PC-3 (cell line): ENCODE data around the gene ABCG4. TPM values are rescaled to one million over a fixed set of nuclear protein-coding genes. Genes with fewer than 3 reads are reported as not detected.

Experiments
- ATAC-seq: fragments of 200-7000 bp; cut with Tn5 transposase; 2 replicates; pipeline ENCODE4 v1.9.1; 2020; ENCODE audit warnings: mild to moderate bottlenecking, moderate library complexity
- BruUV-seq: library from RNA; stranded (reverse); fragments of 400-500 nt; replicated peaks from 2 replicates; lab custom pipeline; 2021; lab: Mats Ljungman, UMichigan
- CTCF ChIA-PET: fragments of 300-600 bp; sonication (Branson Sonifier 250); formaldehyde crosslinking; loops from one replicate; lab custom pipeline; 2022; ENCODE audit warnings: antibody characterized with exemption; lab: Charles Lee
- POLR2A ChIA-PET: fragments of 300-600 bp; sonication (Branson Sonifier 250); formaldehyde crosslinking; loops from one replicate; lab custom pipeline; 2022; ENCODE audit warnings: antibody characterized with exemption; ENCODE audit not compliant: unreplicated experiment; lab: Charles Lee
- DNase-seq: peaks from one replicate; pipeline ENCODE4 v3.0.0-alpha.2; 2015
- H2AFZ ChIP-seq: fragments of 300-600 bp; sonication (generic); 2 replicates; pipeline ENCODE4 v1.6.0; 2016; ENCODE audit warnings: antibody characterized with exemption, low read length
- H3F3A ChIP-seq: fragments of 300-600 bp; sonication (generic); one replicate; pipeline ENCODE4 v1.6.0; 2017; ENCODE audit warnings: antibody characterized with exemption, low read length, control low read depth, mild to moderate bottlenecking; ENCODE audit not compliant: unreplicated experiment
- H3K27ac ChIP-seq: fragments of 300-600 bp; sonication (generic); 2 replicates; pipeline ENCODE4 v1.5.1; 2016; ENCODE audit warnings: mild to moderate bottlenecking, low read length
- H3K27me3 ChIP-seq: fragments of 300-600 bp; sonication (generic); 2 replicates; pipeline ENCODE4 v1.6.1; 2016; ENCODE audit warnings: low read length, mixed read lengths
- H3K36me3 ChIP-seq: fragments of 300-600 bp; sonication (generic); 2 replicates; pipeline ENCODE4 v1.6.1; 2016; ENCODE audit warnings: low read depth, mixed run types, low read length, mixed read lengths
- H3K4me1 ChIP-seq: fragments of 300-600 bp; sonication (generic); 2 replicates; pipeline ENCODE4 v1.5.1; 2016; ENCODE audit warnings: low read length; ENCODE audit not compliant: insufficient read depth
- H3K4me2 ChIP-seq: fragments of 300-600 bp; sonication (generic); 2 replicates; pipeline ENCODE4 v1.6.0; 2016; ENCODE audit warnings: low read length
- H3K4me3 ChIP-seq: fragments of 300-600 bp; sonication (generic); 2 replicates; pipeline ENCODE4 v1.5.1; 2016; ENCODE audit warnings: mild to moderate bottlenecking, low read length, mixed read lengths
- H3K79me2 ChIP-seq: fragments of 300-600 bp; sonication (generic); 2 replicates; pipeline ENCODE4 v1.6.1; 2017; ENCODE audit warnings: low read length, mixed read lengths
- H3K9ac ChIP-seq: fragments of 300-600 bp; sonication (generic); 2 replicates; pipeline ENCODE4 v1.6.0; 2016; ENCODE audit warnings: mild to moderate bottlenecking, low read length
- H3K9me2 ChIP-seq: fragments of 300-600 bp; sonication (generic); replicated peaks from 2 replicates; pipeline ENCODE4 v1.6.1; 2016; ENCODE audit warnings: mixed run types, low read length, mixed read lengths
- H3K9me3 ChIP-seq: fragments of 300-600 bp; sonication (generic); 2 replicates; pipeline ENCODE4 v1.6.1; 2016; ENCODE audit warnings: low read length, mixed read lengths
- H4K20me1 ChIP-seq: fragments of 300-600 bp; sonication (generic); 2 replicates; pipeline ENCODE4 v1.6.1; 2016; ENCODE audit warnings: low read length, mixed read lengths
- CTCF ChIP-seq: fragments of 300-600 bp; sonication (generic); conservative IDR thresholded peaks from 2 replicates; pipeline ENCODE4 v1.5.1; 2017; ENCODE audit warnings: antibody characterized with exemption, low read depth, mild to moderate bottlenecking, low read length
- EZH2 ChIP-seq: fragments of 300-600 bp; sonication (generic); IDR thresholded peaks from one replicate; pipeline ENCODE4 v1.6.1; 2017; ENCODE audit warnings: antibody characterized with exemption, mild to moderate bottlenecking, low read length; ENCODE audit not compliant: unreplicated experiment
- EZH2phosphoT487 ChIP-seq: fragments of 300-600 bp; sonication (generic); IDR thresholded peaks from 2 replicates; pipeline ENCODE4 v1.6.1; 2018; ENCODE audit warnings: mild to moderate bottlenecking, antibody characterized with exemption, low read length, borderline replicate concordance
- intact Hi-C: fragments of 100-400 bp; cut with micrococcal nuclease; formaldehyde crosslinking; loops from 2 replicates; pipeline ENCODE4 v1.9.0; 2023
- total RNA-seq: library from RNA; depleted of rRNA; stranded (reverse); fragments of >200 nt; gene quantifications from 2 replicates; pipeline ENCODE4 v1.2.3, GENCODE V29; 2014

ABCG4 gene
- total RNA-seq, 1 experiment from 2014 or later, result 0.15 TPM

GRCh38 chr11:119110439-119110838 is 38.4 kb upstream of the ABCG4 start:
- no peaks in the 10 kb centered on the region for H3K27me3 ChIP-seq
- intact Hi-C loops, result no loop called here
- no TSS peak for BruUV-seq
- CTCF ChIA-PET, result no interaction called here
- peaks cover 19% of the 10 kb centered on the region for H3K4me1 ChIP-seq
- peaks cover 30% of the 10 kb centered on the region for H3K79me2 ChIP-seq
- POLR2A ChIA-PET, result no interaction called here
- H4K20me1 ChIP-seq, result no peaks in the 10 kb centered on the region
- TF ChIP-seq EZH2, result no peak
- no peak for TF ChIP-seq CTCF
- DNase-seq (no peak), ATAC-seq (no peak)
- no peaks in the 10 kb centered on the region for H3F3A ChIP-seq
- no peak overlapping the region for H3K4me2 ChIP-seq
- no peak overlapping the region for H3K9ac ChIP-seq
- no peak overlapping the region for H3K27ac ChIP-seq
- H2AFZ ChIP-seq, result no peak overlapping the region
- no peaks in the 10 kb centered on the region for H3K9me3 ChIP-seq
- H3K9me2 ChIP-seq, result no peaks in the 10 kb centered on the region
- peaks cover 33% of the 10 kb centered on the region; the same call in 1 of the 2 replicates for H3K36me3 ChIP-seq
- H3K4me3 ChIP-seq, result no peak overlapping the region

- BruUV-seq, result no TSS peak
- Histone ChIP-seq H3K4me3 (no peak overlapping the region), H2AFZ (no peak overlapping the region), H3K27me3 (no peaks in the 10 kb centered on the region), H3K79me2 (peaks cover 30% of the 10 kb centered on the region), H3K9me3 (no peaks in the 10 kb centered on the region), H3F3A (no peaks in the 10 kb centered on the region), H3K4me1 (peaks cover 16% of the 10 kb centered on the region), H3K27ac (no peak overlapping the region), H3K36me3 (peaks cover 36% of the 10 kb centered on the region; the same call in 1 of the 2 replicates), H3K9ac (no peak overlapping the region), H4K20me1 (no peaks in the 10 kb centered on the region), H3K4me2 (no peak overlapping the region), H3K9me2 (no peaks in the 10 kb centered on the region)
- TF ChIP-seq EZH2 (no peak), CTCF (no peak), EZH2phosphoT487 (no peak)
- DNase-seq, result no peak
- intact Hi-C loops, result no loop called here
- ChIA-PET POLR2A (no interaction called here), CTCF (no interaction called here)
- ATAC-seq, result no peak
These were observed 37.4 kb upstream of the ABCG4 start for GRCh38 chr11:119111361-119111925.

- Histone ChIP-seq H4K20me1 (no peaks in the 10 kb centered on the region), H3K36me3 (peaks cover 36% of the 10 kb centered on the region; the same call in 1 of the 2 replicates), H3K4me3 (no peak overlapping the region), H3K79me2 (peaks cover 28% of the 10 kb centered on the region), H2AFZ (no peak overlapping the region), H3K9me3 (no peaks in the 10 kb centered on the region), H3K27ac (no peak overlapping the region), H3K4me1 (peaks cover 10% of the 10 kb centered on the region), H3K9me2 (no peaks in the 10 kb centered on the region), H3K4me2 (no peak overlapping the region), H3K9ac (no peak overlapping the region), H3F3A (no peaks in the 10 kb centered on the region), H3K27me3 (no peaks in the 10 kb centered on the region)
- ChIA-PET CTCF (no interaction called here), POLR2A (no interaction called here)
- ATAC-seq (no peak), DNase-seq (no peak)
- intact Hi-C loops, result no loop called here
- no peak for TF ChIP-seq EZH2
- no peak for TF ChIP-seq CTCF
- no peak for TF ChIP-seq EZH2phosphoT487
- no TSS peak for BruUV-seq
These were observed 36.4 kb upstream of the ABCG4 start for GRCh38 chr11:119112314-119113020.
